Right atrium auricular region (tissue), 2 donors: Measurements from ENCODE around the gene SPRR2E. TPM values are rescaled to one million over a fixed set of nuclear protein-coding genes. Genes with fewer than 3 reads are reported as not detected.
"Not testable (repeated sequence)": the region's sequence is repeated elsewhere in the genome, so short reads cannot be mapped to it uniquely, and the experiment has no call there.

Experiments used
- DNase-seq: peaks from one replicate; pipeline ENCODE4 v3.0.0-alpha.2; 2019; ENCODE audit warnings: low spot score
- H3K27ac ChIP-seq, 2 donors: fragments of 200-600 bp; sonication (generic); 1 replicate in 1 of 2; 2 replicates in 1 of 2; pipeline ENCODE4 v1.5.1; 2016 to 2019
- H3K27me3 ChIP-seq, 2 donors: fragments of 200-600 bp; sonication (generic); one replicate each; pipeline versions ENCODE4 v1.5.1 to v1.6.0; 2017 to 2019
- H3K36me3 ChIP-seq: fragments of 200-600 bp; sonication (generic); one replicate; pipeline ENCODE4 v1.5.1; 2016
- H3K4me1 ChIP-seq, 2 donors: fragments of 200-600 bp; sonication (generic); one replicate each; pipeline versions ENCODE4 v1.5.1 to v1.6.0; 2017 to 2019
- H3K4me3 ChIP-seq, 2 donors: fragments of 200-600 bp; sonication (generic); 1 replicate in 1 of 2; 2 replicates in 1 of 2; pipeline ENCODE4 v1.5.1; 2017 to 2019; ENCODE audit warnings: mild to moderate bottlenecking in 1 of 2, moderate library complexity in 1 of 2
- H3K9me3 ChIP-seq, 2 donors: fragments of 200-600 bp; sonication (generic); one replicate each; pipeline ENCODE4 v1.5.1; 2019
- CTCF ChIP-seq, 2 donors: fragments of 200-600 bp; sonication (generic); IDR thresholded peaks; one replicate each; pipeline ENCODE4 v1.5.1; 2019; ENCODE audit warnings: antibody characterized with exemption in 2 of 2
- total RNA-seq, 2 donors: library from RNA; depleted of rRNA; stranded (reverse); fragments of >200 nt; gene quantifications; one replicate each; pipeline ENCODE4 v1.1.0, GENCODE V29; 2016

Gene SPRR2E
- total RNA-seq, 2 donors from 2014 or later: not detected

GRCh38 chr1:153113416-153113815, 19.1 kb upstream of the SPRR2E start, which contains the start of gene SPRR2F:
SPRR2F (minus strand) TSS chr1:153113516; CDS start chr1:153112733, 783 bp downstream.
- H3K36me3 ChIP-seq: no peaks in the 10 kb centered on the region
- H3K27me3 ChIP-seq: no peaks in the 10 kb centered on the region
- H3K4me3 ChIP-seq: no peak within 1 kb of the TSS
- no peaks in the 10 kb centered on the region for H3K4me1 ChIP-seq
- H3K27ac ChIP-seq: no peak within 1 kb of the TSS
- no peaks in the 10 kb centered on the region for H3K9me3 ChIP-seq
- no peak for TF ChIP-seq CTCF (IDR thresholded peaks at IDR 0.05)
- DNase-seq: no peak

GRCh38 chr1:153112454-153112853, 18.1 kb upstream of the SPRR2E start:
- not testable (repeated sequence) for H3K36me3 ChIP-seq, H3K27ac ChIP-seq, DNase-seq, H3K4me3 ChIP-seq, H3K27me3 ChIP-seq, H3K4me1 ChIP-seq, H3K9me3 ChIP-seq

DNA sequence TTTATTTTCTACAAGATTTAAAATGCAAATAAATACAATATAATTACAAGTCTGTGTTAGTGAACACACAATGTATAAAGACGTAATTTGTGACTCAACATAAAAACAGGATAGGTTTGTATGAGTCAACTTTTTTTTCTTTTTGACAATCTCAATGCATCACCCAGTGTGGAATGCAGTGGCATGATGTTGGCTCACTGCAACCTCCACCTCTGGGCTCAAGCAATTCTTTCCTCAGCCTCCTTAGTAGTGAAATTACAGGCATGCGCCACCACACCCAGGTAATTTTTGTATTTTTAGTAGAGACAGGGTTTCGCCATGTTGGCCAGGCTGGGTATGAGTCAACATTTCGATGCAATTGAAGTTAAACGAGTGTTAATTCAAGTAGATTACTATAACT, 5.9 kb upstream of the SPRR2E start:
- Histone ChIP-seq H3K4me1 (no peaks in the 10 kb centered on the region), H3K4me3 (no peak overlapping the region), H3K36me3 (no peaks in the 10 kb centered on the region), H3K27ac (no peak overlapping the region), H3K27me3 (no peaks in the 10 kb centered on the region), H3K9me3 (no peaks in the 10 kb centered on the region)
- TF ChIP-seq CTCF (IDR thresholded peaks at IDR 0.05): no peak
- no peak for DNase-seq

GRCh38 chr1:153099461-153100045, 5.2 kb upstream of the SPRR2E start:
- H3K36me3 ChIP-seq: no peaks in the 10 kb centered on the region
- no peaks in the 10 kb centered on the region for H3K27me3 ChIP-seq
- TF ChIP-seq CTCF (IDR thresholded peaks at IDR 0.05): no peak
- H3K4me3 ChIP-seq: no peak overlapping the region
- no peak for DNase-seq
- no peaks in the 10 kb centered on the region for H3K9me3 ChIP-seq
- H3K4me1 ChIP-seq: no peaks in the 10 kb centered on the region
- no peak overlapping the region for H3K27ac ChIP-seq

- H3K4me3 ChIP-seq: no peak overlapping the region
- no peaks in the 10 kb centered on the region for H3K27me3 ChIP-seq
- H3K27ac ChIP-seq: no peak overlapping the region
- H3K4me1 ChIP-seq: no peaks in the 10 kb centered on the region
- no peaks in the 10 kb centered on the region for H3K9me3 ChIP-seq
- no peaks in the 10 kb centered on the region for H3K36me3 ChIP-seq
- no peak for TF ChIP-seq CTCF (IDR thresholded peaks at IDR 0.05)
- DNase-seq: no peak
Observed at GRCh38 chr1:153095764-153096163, 1.4 kb upstream of the SPRR2E start.

DNA sequence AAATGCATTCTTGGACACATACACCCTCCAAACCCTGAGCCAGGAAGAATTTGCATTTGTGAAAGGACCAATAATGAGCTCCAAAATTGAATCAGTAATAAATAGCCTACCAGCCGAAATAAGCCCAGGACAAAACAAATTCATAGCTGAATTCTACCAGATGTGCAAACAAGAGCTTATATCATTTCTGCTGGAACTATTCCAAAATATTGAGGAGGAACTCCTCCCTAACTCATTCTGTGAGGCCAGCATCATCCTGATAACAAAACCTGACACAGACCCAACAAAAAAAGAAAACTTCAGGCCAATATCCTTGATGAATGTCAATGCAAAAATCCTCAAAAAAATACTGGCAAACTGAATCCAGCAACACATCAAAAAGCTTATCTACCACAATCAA, 6.7 kb downstream of the SPRR2E start:
- DNase-seq: no peak
- H3K4me1 ChIP-seq: no peaks in the 10 kb centered on the region
- H3K9me3 ChIP-seq: no peaks in the 10 kb centered on the region
- no peak overlapping the region for H3K4me3 ChIP-seq
- H3K36me3 ChIP-seq: no peaks in the 10 kb centered on the region
- TF ChIP-seq CTCF (IDR thresholded peaks at IDR 0.05): no peak
- no peak overlapping the region for H3K27ac ChIP-seq
- H3K27me3 ChIP-seq: no peaks in the 10 kb centered on the region
